GM18867 (cell line): ENCODE measurements around the gene TRIM72.
A peak's percentile ranks its signal among the peaks of the same experiment; 100 is the strongest.
"Not testable (repeated sequence)": the region's sequence is repeated elsewhere in the genome, so short reads cannot be mapped to it uniquely, and the experiment has no call there.

Experiments
- ATAC-seq: cut with Tn5 transposase; IDR thresholded peaks from one replicate; pipeline ENCODE4 v1.9.1; 2021; ENCODE audit warnings: mild to moderate bottlenecking, moderate library complexity; ENCODE audit not compliant: unreplicated experiment

Gene TRIM72

GRCh38 chr16:31250782-31251384 lies 37.0 kb downstream of the TRIM72 start:
- ATAC-seq: no peak

GRCh38 chr16:31251435-31251834 lies 37.5 kb downstream of the TRIM72 start:
- no peak for ATAC-seq

- no peak for ATAC-seq
These were observed 39.7 kb downstream of the TRIM72 start for GRCh38 chr16:31253642-31254045.

- no peak for ATAC-seq
These were observed 42.5 kb downstream of the TRIM72 start for GRCh38 chr16:31256466-31256865.

GRCh38 chr16:31258366-31258765 lies 44.4 kb downstream of the TRIM72 start:
- no peak for ATAC-seq

- no peak for ATAC-seq
These were observed 46.4 kb downstream of the TRIM72 start for GRCh38 chr16:31260136-31260931.

GRCh38 chr16:31262084-31262483 lies 48.2 kb downstream of the TRIM72 start:
- ATAC-seq: no peak

- ATAC-seq: peak; percentile 70
These were observed 51.7 kb downstream of the TRIM72 start for GRCh38 chr16:31265329-31266245.

GRCh38 chr16:31267332-31268032 lies 53.6 kb downstream of the TRIM72 start:
- no peak for ATAC-seq

- ATAC-seq: no peak
These were observed 54.1 kb downstream of the TRIM72 start for GRCh38 chr16:31268033-31268365.

- ATAC-seq: no peak
These were observed 55.0 kb downstream of the TRIM72 start for GRCh38 chr16:31268891-31269290.

GRCh38 chr16:31269541-31269940 lies 55.6 kb downstream of the TRIM72 start:
- no peak for ATAC-seq

- ATAC-seq: not testable (repeated sequence)
These were observed 56.1 kb downstream of the TRIM72 start for GRCh38 chr16:31269973-31270372.

GRCh38 chr16:31270795-31271194 lies 56.9 kb downstream of the TRIM72 start:
- no peak for ATAC-seq

GRCh38 chr16:31271621-31272190 lies 57.8 kb downstream of the TRIM72 start:
- ATAC-seq: no peak

- no peak for ATAC-seq
These were observed 59.3 kb downstream of the TRIM72 start for GRCh38 chr16:31273187-31273586.

GRCh38 chr16:31273676-31274075 lies 59.8 kb downstream of the TRIM72 start:
- ATAC-seq: no peak

- no peak for ATAC-seq
These were observed 61.2 kb downstream of the TRIM72 start for GRCh38 chr16:31274831-31275816.

GRCh38 chr16:31276600-31276999 lies 62.7 kb downstream of the TRIM72 start:
- no peak for ATAC-seq
